HCT116 (cell line): ENCODE results near the gene CTNNA2.

Source experiments
- CEBPB ChIP-seq: IDR thresholded peaks from 2 replicates; pipeline ENCODE4 v1.6.1; 2012; ENCODE audit warnings: low read depth
- CTCF ChIP-seq, 3 experiments: fragments of 200-600 bp in 1 of 3; sonication (generic) in 1 of 3; IDR thresholded peaks in 2 of 3; conservative IDR thresholded peaks in 1 of 3; 2 replicates each; pipeline ENCODE4 v1.5.1; 2012 to 2017; ENCODE audit warnings: low read depth in 2 of 3, low read length in 2 of 3, antibody characterized with exemption in 1 of 3, borderline replicate concordance in 1 of 3, control low read depth in 1 of 3, mild to moderate bottlenecking in 1 of 3, mixed read lengths in 1 of 3, mixed run types in 1 of 3, moderate library complexity in 1 of 3; ENCODE audit not compliant: insufficient read depth in 1 of 3
- JUND ChIP-seq: IDR thresholded peaks from 2 replicates; pipeline ENCODE4 v1.6.1; 2012
- MAX ChIP-seq: IDR thresholded peaks from 2 replicates; pipeline ENCODE4 v1.6.1; 2012
- POLR2A ChIP-seq: IDR thresholded peaks from 2 replicates; pipeline ENCODE4 v1.7.0; 2011; ENCODE audit warnings: borderline replicate concordance; ENCODE audit not compliant: insufficient read depth, insufficient read length; ENCODE audit errors: extremely low read depth
- POLR2AphosphoS5 ChIP-seq: IDR thresholded peaks from 2 replicates; pipeline ENCODE4 v1.6.1; 2011; ENCODE audit warnings: mild to moderate bottlenecking, low read depth, low read length, moderate library complexity
- RAD21 ChIP-seq: IDR thresholded peaks from 2 replicates; pipeline ENCODE4 v1.6.1; 2012; ENCODE audit warnings: low read depth, mild to moderate bottlenecking
- TCF7L2 ChIP-seq: IDR thresholded peaks from 2 replicates; pipeline ENCODE4 v1.7.0; 2011; ENCODE audit warnings: borderline replicate concordance, inconsistent platforms; ENCODE audit not compliant: insufficient read depth, insufficient read length; ENCODE audit errors: extremely low read depth
- YY1 ChIP-seq: IDR thresholded peaks from 2 replicates; pipeline ENCODE4 v1.6.1; 2011; ENCODE audit warnings: low read length, low read depth, moderate library complexity, mild to moderate bottlenecking; ENCODE audit not compliant: insufficient replicate concordance; ENCODE audit errors: extremely low read depth
- ZFX ChIP-seq: fragments of 450-650 bp; IDR thresholded peaks from 2 replicates; pipeline ENCODE4 v1.6.1; 2017
- ZNF274 ChIP-seq: fragments of 200-500 bp; sonication (Bioruptor generic); IDR thresholded peaks from 2 replicates; pipeline ENCODE4 v1.6.1; 2014; ENCODE audit warnings: mild to moderate bottlenecking, low read depth, low read length, inconsistent platforms
- TF ChIP-seq, protein P1 (sequence below): IDR thresholded peaks from 2 replicates; pipeline ENCODE4 v1.6.1; 2012; ENCODE audit warnings: low read depth

DNA sequence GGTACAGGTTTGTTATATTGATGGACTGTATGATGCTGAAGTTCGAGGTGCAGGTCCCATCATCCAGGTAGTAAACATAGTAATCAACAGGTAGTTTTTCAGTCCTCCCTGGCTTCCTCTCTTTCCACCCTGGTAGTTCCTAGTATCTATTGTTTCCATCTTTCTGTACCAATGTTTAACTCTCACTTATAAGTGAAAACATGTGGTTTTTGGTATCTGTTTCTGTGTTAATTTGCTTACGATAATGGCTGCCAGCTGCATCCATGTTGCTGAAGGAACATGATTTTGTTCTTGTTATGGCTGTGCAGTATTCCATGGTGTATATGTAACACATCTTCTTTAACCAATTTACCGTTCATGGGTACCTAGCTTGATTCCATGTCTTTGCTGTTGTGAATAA is 861.3 kb downstream of the CTNNA2 start:
- TF ChIP-seq RAD21 (no peak), POLR2AphosphoS5 (no peak), CTCF (IDR thresholded peaks at IDR 0.05 in 2 of 3, conservative IDR thresholded peaks at IDR 0.05 in 1 of 3; ENCODE audit: borderline replicate concordance in 1 of 3, insufficient read depth in 1 of 3, low read depth in 2 of 3, low read length in 2 of 3) (no peak), POLR2A (no peak), TCF7L2 (no peak), ZFX (no peak), JUND (no peak), YY1 (no peak), MAX (no peak), ZNF274 (no peak), CEBPB (no peak)
- TF ChIP-seq, protein P1, sequence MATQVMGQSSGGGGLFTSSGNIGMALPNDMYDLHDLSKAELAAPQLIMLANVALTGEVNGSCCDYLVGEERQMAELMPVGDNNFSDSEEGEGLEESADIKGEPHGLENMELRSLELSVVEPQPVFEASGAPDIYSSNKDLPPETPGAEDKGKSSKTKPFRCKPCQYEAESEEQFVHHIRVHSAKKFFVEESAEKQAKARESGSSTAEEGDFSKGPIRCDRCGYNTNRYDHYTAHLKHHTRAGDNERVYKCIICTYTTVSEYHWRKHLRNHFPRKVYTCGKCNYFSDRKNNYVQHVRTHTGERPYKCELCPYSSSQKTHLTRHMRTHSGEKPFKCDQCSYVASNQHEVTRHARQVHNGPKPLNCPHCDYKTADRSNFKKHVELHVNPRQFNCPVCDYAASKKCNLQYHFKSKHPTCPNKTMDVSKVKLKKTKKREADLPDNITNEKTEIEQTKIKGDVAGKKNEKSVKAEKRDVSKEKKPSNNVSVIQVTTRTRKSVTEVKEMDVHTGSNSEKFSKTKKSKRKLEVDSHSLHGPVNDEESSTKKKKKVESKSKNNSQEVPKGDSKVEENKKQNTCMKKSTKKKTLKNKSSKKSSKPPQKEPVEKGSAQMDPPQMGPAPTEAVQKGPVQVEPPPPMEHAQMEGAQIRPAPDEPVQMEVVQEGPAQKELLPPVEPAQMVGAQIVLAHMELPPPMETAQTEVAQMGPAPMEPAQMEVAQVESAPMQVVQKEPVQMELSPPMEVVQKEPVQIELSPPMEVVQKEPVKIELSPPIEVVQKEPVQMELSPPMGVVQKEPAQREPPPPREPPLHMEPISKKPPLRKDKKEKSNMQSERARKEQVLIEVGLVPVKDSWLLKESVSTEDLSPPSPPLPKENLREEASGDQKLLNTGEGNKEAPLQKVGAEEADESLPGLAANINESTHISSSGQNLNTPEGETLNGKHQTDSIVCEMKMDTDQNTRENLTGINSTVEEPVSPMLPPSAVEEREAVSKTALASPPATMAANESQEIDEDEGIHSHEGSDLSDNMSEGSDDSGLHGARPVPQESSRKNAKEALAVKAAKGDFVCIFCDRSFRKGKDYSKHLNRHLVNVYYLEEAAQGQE: no peak
